RWPE2 (cell line): ENCODE results near the gene GRB14.
"Not testable (repeated sequence)": the region's sequence is repeated elsewhere in the genome, so short reads cannot be mapped to it uniquely, and the experiment has no call there.

Source experiments
- ATAC-seq: fragments of 200-7000 bp; cut with Tn5 transposase; 3 replicates; pipeline ENCODE4 v1.9.1; 2021; ENCODE audit warnings: low read depth
- DNase-seq: peaks from one replicate; pipeline ENCODE4 v3.0.0-alpha.2; 2020; ENCODE audit warnings: low spot score
- H3K27ac ChIP-seq: fragments of 450-650 bp; 2 replicates; pipeline ENCODE4 v1.5.1; 2017; ENCODE audit warnings: mild to moderate bottlenecking; ENCODE audit not compliant: poor library complexity, severe bottlenecking
- H3K27me3 ChIP-seq: fragments of 250-450 bp; sonication (Bioruptor Pico); 2 replicates; pipeline ENCODE4 v1.5.1; 2021; ENCODE audit warnings: mild to moderate bottlenecking, moderate library complexity; ENCODE audit not compliant: insufficient read depth, poor library complexity, severe bottlenecking
- H3K36me3 ChIP-seq: fragments of 250-450 bp; sonication (Bioruptor Pico); 2 replicates; pipeline ENCODE4 v1.5.1; 2020; ENCODE audit warnings: low read depth, mild to moderate bottlenecking, moderate library complexity
- H3K4me1 ChIP-seq: fragments of 250-450 bp; sonication (Bioruptor Pico); 2 replicates; pipeline ENCODE4 v1.5.1; 2021; ENCODE audit warnings: mild to moderate bottlenecking, moderate library complexity; ENCODE audit not compliant: insufficient read depth, poor library complexity, severe bottlenecking
- H3K4me3 ChIP-seq: fragments of 250-450 bp; sonication (Bioruptor Pico); 2 replicates; pipeline ENCODE4 v1.5.1; 2021; ENCODE audit warnings: mild to moderate bottlenecking, moderate library complexity; ENCODE audit not compliant: severe bottlenecking
- H3K9me3 ChIP-seq: fragments of 250-450 bp; sonication (Bioruptor Pico); 2 replicates; pipeline ENCODE4 v1.5.1; 2021; ENCODE audit warnings: mild to moderate bottlenecking, moderate library complexity; ENCODE audit not compliant: severe bottlenecking
- TF ChIP-seq, protein P1 (sequence below): fragments of 450-650 bp; IDR thresholded peaks from one replicate; pipeline ENCODE4 v1.5.1; 2017; ENCODE audit warnings: mild to moderate bottlenecking, moderate library complexity; ENCODE audit not compliant: poor library complexity, severe bottlenecking

The GRB14 gene

DNA sequence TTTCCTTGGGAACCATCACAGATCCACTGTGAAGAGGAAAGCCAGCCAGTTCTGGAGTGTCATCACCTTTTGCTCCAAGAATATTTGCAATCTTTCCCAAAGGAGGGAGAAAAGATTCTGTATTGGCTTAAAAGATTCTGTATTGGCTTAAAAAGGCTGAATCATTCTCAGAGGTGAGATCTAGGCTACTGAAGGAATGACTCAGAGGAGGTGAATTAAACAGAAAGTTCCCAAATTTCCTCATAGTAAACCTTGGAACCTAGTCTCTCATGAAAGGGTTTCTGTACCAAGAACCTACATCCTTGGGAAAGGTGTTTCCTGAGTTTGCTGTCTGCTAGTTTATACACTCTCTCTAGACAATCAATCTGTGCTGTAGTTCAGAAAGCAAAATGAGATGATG, 34.1 kb upstream of the GRB14 start:
- no peak overlapping the region for H3K27ac ChIP-seq
- ATAC-seq: peak; percentile 82
- H3K4me3 ChIP-seq: no peak overlapping the region
- TF ChIP-seq, protein P1, sequence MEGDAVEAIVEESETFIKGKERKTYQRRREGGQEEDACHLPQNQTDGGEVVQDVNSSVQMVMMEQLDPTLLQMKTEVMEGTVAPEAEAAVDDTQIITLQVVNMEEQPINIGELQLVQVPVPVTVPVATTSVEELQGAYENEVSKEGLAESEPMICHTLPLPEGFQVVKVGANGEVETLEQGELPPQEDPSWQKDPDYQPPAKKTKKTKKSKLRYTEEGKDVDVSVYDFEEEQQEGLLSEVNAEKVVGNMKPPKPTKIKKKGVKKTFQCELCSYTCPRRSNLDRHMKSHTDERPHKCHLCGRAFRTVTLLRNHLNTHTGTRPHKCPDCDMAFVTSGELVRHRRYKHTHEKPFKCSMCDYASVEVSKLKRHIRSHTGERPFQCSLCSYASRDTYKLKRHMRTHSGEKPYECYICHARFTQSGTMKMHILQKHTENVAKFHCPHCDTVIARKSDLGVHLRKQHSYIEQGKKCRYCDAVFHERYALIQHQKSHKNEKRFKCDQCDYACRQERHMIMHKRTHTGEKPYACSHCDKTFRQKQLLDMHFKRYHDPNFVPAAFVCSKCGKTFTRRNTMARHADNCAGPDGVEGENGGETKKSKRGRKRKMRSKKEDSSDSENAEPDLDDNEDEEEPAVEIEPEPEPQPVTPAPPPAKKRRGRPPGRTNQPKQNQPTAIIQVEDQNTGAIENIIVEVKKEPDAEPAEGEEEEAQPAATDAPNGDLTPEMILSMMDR: no peak
- no peaks in the 10 kb centered on the region for H3K9me3 ChIP-seq
- no peak for DNase-seq
- no peaks in the 10 kb centered on the region for H3K36me3 ChIP-seq
- no peaks in the 10 kb centered on the region for H3K27me3 ChIP-seq
- peaks cover 20% of the 10 kb centered on the region for H3K4me1 ChIP-seq

DNA sequence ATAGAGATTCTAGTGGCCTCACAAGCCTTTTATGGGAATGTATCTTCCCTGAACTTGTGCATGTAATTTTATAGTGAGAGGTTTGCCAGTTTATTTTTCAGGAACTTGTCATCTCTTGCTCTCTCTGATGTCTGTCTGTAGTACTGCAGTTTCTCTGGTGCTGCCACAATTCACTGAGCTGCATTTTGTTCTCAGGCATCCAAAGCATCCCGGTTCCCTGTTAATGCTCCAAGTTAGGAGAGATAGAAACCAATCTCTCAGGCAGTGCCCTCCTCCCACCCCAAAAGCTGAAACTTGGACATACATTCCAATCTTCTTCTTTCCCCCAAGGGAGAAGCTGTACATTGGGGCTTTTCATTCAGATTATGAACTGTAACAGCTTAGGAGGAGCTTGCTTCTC, 30.1 kb upstream of the GRB14 start:
- H3K4me3 ChIP-seq: no peak overlapping the region
- H3K27me3 ChIP-seq: no peaks in the 10 kb centered on the region
- ATAC-seq (no peak), DNase-seq (no peak)
- H3K27ac ChIP-seq: no peak overlapping the region
- TF ChIP-seq, protein P1: no peak
- H3K9me3 ChIP-seq: no peaks in the 10 kb centered on the region
- peaks cover 12% of the 10 kb centered on the region for H3K4me1 ChIP-seq
- H3K36me3 ChIP-seq: no peaks in the 10 kb centered on the region

DNA sequence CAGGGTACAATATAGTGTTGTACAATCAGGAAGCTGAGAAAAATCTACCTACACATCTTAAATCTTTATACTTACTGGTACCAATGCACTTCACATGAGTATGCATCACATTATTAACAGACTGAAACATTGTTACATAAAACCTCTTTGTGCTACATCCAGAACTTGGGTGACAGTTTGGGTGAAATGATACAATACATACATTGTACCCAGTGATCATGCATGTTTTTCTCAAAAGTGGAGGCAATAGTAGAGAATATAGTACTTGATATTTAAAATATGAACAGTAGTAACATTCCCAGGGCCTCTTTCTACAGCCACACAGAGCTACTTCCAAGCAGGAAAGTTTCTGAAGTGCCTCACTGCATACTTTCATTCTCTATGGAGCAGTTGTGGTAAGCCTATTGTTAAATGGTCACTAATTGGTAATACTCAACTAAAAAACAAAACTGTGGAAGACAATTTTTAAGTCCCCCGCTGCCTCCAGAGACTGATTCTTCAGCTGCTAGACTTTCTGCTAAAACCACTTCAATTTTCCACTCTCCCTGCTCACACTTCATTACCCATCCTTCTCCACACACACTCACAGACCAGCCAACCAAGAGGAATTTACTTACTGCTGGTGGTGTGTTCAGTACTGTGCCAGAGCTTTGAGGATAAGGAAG, 22.9 kb upstream of the GRB14 start:
- no peaks in the 10 kb centered on the region for H3K4me1 ChIP-seq
- ATAC-seq: no peak

DNA sequence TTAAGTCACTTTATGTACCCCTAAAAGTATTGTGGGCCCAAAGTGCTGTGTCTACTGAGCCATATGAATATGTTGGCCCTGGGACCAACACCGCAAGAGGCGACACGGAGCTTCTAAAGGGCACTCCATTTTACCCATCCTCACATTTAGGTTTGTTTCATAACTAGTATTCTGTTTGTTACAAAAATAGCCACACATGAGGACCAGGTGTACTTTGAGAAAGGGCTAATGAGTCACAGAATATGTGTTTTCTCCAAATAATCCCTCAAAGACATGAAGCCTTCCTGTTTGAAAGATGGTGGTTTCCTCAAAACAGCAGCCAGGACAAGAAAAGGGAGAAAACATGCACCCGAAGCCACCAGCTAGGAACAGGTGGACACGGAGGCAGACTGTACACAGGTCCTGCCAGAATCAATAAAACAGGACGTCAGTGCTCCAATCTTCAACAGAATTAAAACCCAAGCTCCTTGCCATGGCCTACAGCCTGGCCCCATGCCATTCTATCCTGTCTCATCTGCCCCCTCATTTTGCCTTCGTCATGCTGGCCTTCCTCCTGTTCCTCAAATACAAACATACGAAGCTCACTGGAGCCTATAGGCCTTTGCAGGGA, 21.8 kb upstream of the GRB14 start:
- TF ChIP-seq, protein P1: no peak
- no peaks in the 10 kb centered on the region for H3K36me3 ChIP-seq
- H3K4me3 ChIP-seq: no peak overlapping the region
- no peaks in the 10 kb centered on the region for H3K9me3 ChIP-seq
- ATAC-seq (no peak), DNase-seq (no peak)
- no peaks in the 10 kb centered on the region for H3K27me3 ChIP-seq
- H3K4me1 ChIP-seq: no peaks in the 10 kb centered on the region
- H3K27ac ChIP-seq: no peak overlapping the region

More for the DNA sequence above, 22.9 kb upstream of the GRB14 start:
- Histone ChIP-seq H3K27ac (no peak overlapping the region), H3K27me3 (no peaks in the 10 kb centered on the region), H3K4me3 (no peak overlapping the region), H3K9me3 (no peaks in the 10 kb centered on the region), H3K36me3 (no peaks in the 10 kb centered on the region)
- TF ChIP-seq, protein P1: no peak
- DNase-seq: no peak

DNA sequence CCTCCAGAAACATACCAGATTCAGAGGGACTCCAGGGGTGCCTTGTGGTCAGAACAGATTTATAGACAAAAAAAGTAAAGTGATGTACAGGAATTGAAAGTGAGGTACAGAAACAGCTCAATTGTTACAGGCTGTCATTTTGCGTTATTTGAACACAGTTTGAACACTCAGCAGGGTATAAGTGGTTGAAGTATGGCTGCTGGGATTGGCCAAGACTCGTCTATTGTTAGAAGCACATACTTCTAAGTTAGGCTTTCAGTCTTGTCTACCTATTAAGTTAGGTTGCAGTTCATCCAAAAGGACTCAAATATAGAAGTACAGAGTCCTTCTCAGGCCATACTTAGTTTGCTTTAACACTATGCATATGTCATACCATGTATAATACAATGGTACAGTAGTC, 21.0 kb upstream of the GRB14 start:
- TF ChIP-seq, protein P1: no peak

GRCh38 chr2:164628319-164628718, 7.0 kb upstream of the GRB14 start:
- not testable (repeated sequence) for H3K4me1 ChIP-seq, H3K27ac ChIP-seq, H3K9me3 ChIP-seq, H3K27me3 ChIP-seq, H3K4me3 ChIP-seq, H3K36me3 ChIP-seq, ATAC-seq, DNase-seq

More for the DNA sequence above, 21.0 kb upstream of the GRB14 start:
- H3K27ac ChIP-seq: no peak overlapping the region
- no peaks in the 10 kb centered on the region for H3K9me3 ChIP-seq
- no peak for DNase-seq
- no peak overlapping the region for H3K4me3 ChIP-seq
- no peaks in the 10 kb centered on the region for H3K36me3 ChIP-seq
- H3K27me3 ChIP-seq: no peaks in the 10 kb centered on the region
- no peaks in the 10 kb centered on the region for H3K4me1 ChIP-seq
- no peak for ATAC-seq
